Liver (tissue), 9 donors: ENCODE data around the gene HLCS. TPM values are rescaled to one million over a fixed set of nuclear protein-coding genes. Genes with fewer than 3 reads are reported as not detected.

Experiments used
- DNase-seq: peaks from one replicate; pipeline ENCODE4 v3.0.0-alpha.2; 2017; ENCODE audit warnings: low spot score
- H3K27ac ChIP-seq, 2 donors: one replicate each; pipeline ENCODE4 v1.7.0; 2013; ENCODE audit warnings: inconsistent platforms in 2 of 2, low read length in 2 of 2, control low read depth in 1 of 2, low read depth in 1 of 2, mild to moderate bottlenecking in 1 of 2
- H3K27me3 ChIP-seq, 4 donors: one replicate each; pipeline versions ENCODE4 v1.6.1 to v1.7.0; 2013; ENCODE audit warnings: low read length in 3 of 4, inconsistent platforms in 1 of 4, mild to moderate bottlenecking in 1 of 4, moderate library complexity in 1 of 4; ENCODE audit not compliant: control insufficient read depth in 4 of 4, insufficient read depth in 4 of 4
- H3K36me3 ChIP-seq, 4 donors: one replicate each; pipeline versions ENCODE4 v1.6.1 to v1.7.0; 2013; ENCODE audit warnings: low read length in 3 of 4, mild to moderate bottlenecking in 3 of 4, low read depth in 1 of 4, moderate library complexity in 1 of 4; ENCODE audit not compliant: control insufficient read depth in 4 of 4, insufficient read depth in 3 of 4
- H3K4me1 ChIP-seq, 4 donors: one replicate each; pipeline versions ENCODE4 v1.6.1 to v1.7.0; 2013; ENCODE audit warnings: low read length in 3 of 4, mild to moderate bottlenecking in 3 of 4, moderate library complexity in 1 of 4; ENCODE audit not compliant: control insufficient read depth in 4 of 4, insufficient read depth in 4 of 4
- H3K4me3 ChIP-seq, 3 donors: one replicate each; pipeline versions ENCODE4 v1.6.1 to v1.7.0; 2013; ENCODE audit warnings: low read length in 3 of 3, control low read depth in 1 of 3, low read depth in 1 of 3, mild to moderate bottlenecking in 1 of 3
- H3K9ac ChIP-seq, 2 donors: one replicate each; pipeline ENCODE4 v1.7.0; 2013; ENCODE audit warnings: low read length in 2 of 2, mild to moderate bottlenecking in 2 of 2, moderate library complexity in 2 of 2, control low read depth in 1 of 2, low read depth in 1 of 2
- H3K9me3 ChIP-seq, 4 donors: one replicate each; pipeline versions ENCODE4 v1.6.1 to v1.7.0; 2013; ENCODE audit warnings: low read length in 3 of 4; ENCODE audit not compliant: control insufficient read depth in 4 of 4
- CTCF ChIP-seq: fragments of 150-350 bp; IDR thresholded peaks from 2 replicates; pipeline ENCODE4 v1.5.1; 2017; ENCODE audit warnings: improper control_type of control experiment, low read depth, low read length; ENCODE audit not compliant: missing input control
- FOXA1 ChIP-seq: IDR thresholded peaks from 2 replicates; pipeline ENCODE4 v1.6.1; 2016; ENCODE audit warnings: antibody characterized with exemption
- FOXA2 ChIP-seq: IDR thresholded peaks from 2 replicates; pipeline ENCODE4 v1.6.1; 2016; ENCODE audit warnings: antibody characterized with exemption
- GABPA ChIP-seq, 2 donors: IDR thresholded peaks in 1 of 2; conservative IDR thresholded peaks in 1 of 2; 2 replicates each; pipeline ENCODE4 v1.6.1; 2016; ENCODE audit warnings: antibody characterized with exemption in 2 of 2, mild to moderate bottlenecking in 1 of 2, moderate library complexity in 1 of 2
- HNF4G ChIP-seq: IDR thresholded peaks from 2 replicates; pipeline ENCODE4 v1.6.1; 2016; ENCODE audit warnings: antibody characterized with exemption
- NR2F2 ChIP-seq: IDR thresholded peaks from 2 replicates; pipeline ENCODE4 v1.6.1; 2016; ENCODE audit warnings: antibody characterized with exemption
- RAD21 ChIP-seq, 2 donors: IDR thresholded peaks; 2 replicates each; pipeline ENCODE4 v1.6.1; 2016; ENCODE audit warnings: antibody characterized with exemption in 2 of 2, mild to moderate bottlenecking in 2 of 2
- RXRA ChIP-seq, 2 donors: IDR thresholded peaks; 2 replicates each; pipeline ENCODE4 v1.6.1; 2017 to 2018; ENCODE audit warnings: antibody characterized with exemption in 2 of 2, mild to moderate bottlenecking in 1 of 2
- TAF1 ChIP-seq: conservative IDR thresholded peaks from 2 replicates; pipeline ENCODE4 v1.6.1; 2016; ENCODE audit warnings: antibody characterized with exemption, mild to moderate bottlenecking
- YY1 ChIP-seq: IDR thresholded peaks from 2 replicates; pipeline ENCODE4 v1.6.1; 2016; ENCODE audit warnings: antibody characterized with exemption, mild to moderate bottlenecking
- WGBS: extraction: QIAGEN DNeasy Blood & Tissue Kit; methylation state at CpG from one replicate; pipeline ENCODE4 v1.1.7; 2013; 5-methylcytosine and 5-hydroxymethylcytosine counted together
- polyA plus RNA-seq, 2 donors: library from polyadenylated mRNA; stranded (reverse) in 1 of 2; unstranded in 1 of 2; fragments of 200-250 nt in 1 of 2; fragments of >200 nt in 1 of 2; fragmentation: Nextera tagmentation in 1 of 2; extraction: Ambion mirVana in 1 of 2; gene quantifications; one replicate each; pipeline versions ENCODE4 v1.2.1 to v1.2.3, GENCODE V29; 2013 to 2015
- total RNA-seq, 2 donors: library from RNA; depleted of rRNA; stranded (reverse); fragments of >200 nt; gene quantifications; one replicate each; pipeline ENCODE4 v1.2.3, GENCODE V29; 2014
- TF ChIP-seq, protein P1 (sequence below): IDR thresholded peaks from 2 replicates; pipeline ENCODE4 v1.6.1; 2016; ENCODE audit warnings: antibody characterized with exemption
- TF ChIP-seq, protein P2 (sequence below): IDR thresholded peaks from 2 replicates; pipeline ENCODE4 v1.6.1; 2016; ENCODE audit warnings: antibody characterized with exemption
- donor health status: healthy.
- donor health status: healthy.
- donor health status: healthy.
- donor health status: healthy.
- donor health status: healthy.

The HLCS gene
- total and polyA plus RNA-seq, 4 donors: 6.6 to 22.5 (median 8.3) TPM

- TF ChIP-seq CTCF: no peak
- TF ChIP-seq, protein P1, sequence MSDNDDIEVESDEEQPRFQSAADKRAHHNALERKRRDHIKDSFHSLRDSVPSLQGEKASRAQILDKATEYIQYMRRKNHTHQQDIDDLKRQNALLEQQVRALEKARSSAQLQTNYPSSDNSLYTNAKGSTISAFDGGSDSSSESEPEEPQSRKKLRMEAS: no peak
Observed at GRCh38 chr21:36813052-36813451, 153.4 kb downstream of the HLCS start (continued).

GRCh38 chr21:36811762-36812161 is 154.7 kb downstream of the HLCS start:
- 95% methylated on average over 7 of the region's 7 CpGs for WGBS
- Histone ChIP-seq H3K27me3 (no peaks in the 10 kb centered on the region), H3K4me3 (no peak overlapping the region), H3K9me3 (no peaks in the 10 kb centered on the region), H3K36me3 (peaks cover 0 to 1% (median 0%) of the 10 kb centered on the region in 4 donors), H3K4me1 (no peaks in the 10 kb centered on the region), H3K27ac (no peak overlapping the region), H3K9ac (no peak overlapping the region)
- no peak for DNase-seq
- TF ChIP-seq YY1: no peak
- TF ChIP-seq HNF4G: no peak
- TF ChIP-seq TAF1: no peak
- no peak for TF ChIP-seq GABPA (IDR thresholded peaks at IDR 0.05 in 1 of 2, conservative IDR thresholded peaks at IDR 0.05 in 1 of 2)
- no peak for TF ChIP-seq NR2F2
- TF ChIP-seq, protein P2, sequence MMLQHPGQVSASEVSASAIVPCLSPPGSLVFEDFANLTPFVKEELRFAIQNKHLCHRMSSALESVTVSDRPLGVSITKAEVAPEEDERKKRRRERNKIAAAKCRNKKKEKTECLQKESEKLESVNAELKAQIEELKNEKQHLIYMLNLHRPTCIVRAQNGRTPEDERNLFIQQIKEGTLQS: no peak

DNA sequence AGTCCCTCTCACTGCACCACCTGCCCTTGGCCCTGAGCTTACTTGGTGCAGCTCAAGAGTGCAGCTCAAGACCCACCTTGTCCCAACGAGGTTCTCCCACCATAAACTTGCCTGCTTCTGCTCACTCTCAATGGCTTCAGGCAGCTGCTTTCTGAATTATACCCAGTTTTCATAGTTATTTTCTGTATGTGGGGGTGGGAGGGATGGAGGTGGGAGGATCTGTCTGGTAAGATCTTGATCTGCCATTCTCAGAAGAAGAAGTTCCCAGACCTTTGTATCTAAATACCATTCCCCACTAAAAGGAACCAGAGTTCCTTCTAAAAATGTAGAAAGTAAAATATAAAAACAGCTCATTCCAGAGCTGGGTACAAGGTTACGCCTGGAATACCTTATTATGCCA is 156.0 kb downstream of the HLCS start:
- Histone ChIP-seq H3K27ac (no peak overlapping the region), H3K4me1 (no peaks in the 10 kb centered on the region), H3K36me3 (no peaks in the 10 kb centered on the region), H3K4me3 (no peak overlapping the region), H3K9ac (no peak overlapping the region), H3K9me3 (no peaks in the 10 kb centered on the region), H3K27me3 (no peaks in the 10 kb centered on the region)
- no peak for DNase-seq
- no peak for TF ChIP-seq CTCF
- TF ChIP-seq FOXA1: no peak
- TF ChIP-seq, protein P2: no peak
- TF ChIP-seq FOXA2: no peak
- no peak for TF ChIP-seq HNF4G
- TF ChIP-seq RXRA (IDR thresholded peaks at IDR 0.05): no peak
- no peak for TF ChIP-seq GABPA (IDR thresholded peaks at IDR 0.05 in 1 of 2, conservative IDR thresholded peaks at IDR 0.05 in 1 of 2)
- TF ChIP-seq RAD21 (IDR thresholded peaks at IDR 0.05): no peak
- no peak for TF ChIP-seq NR2F2
- 96% methylated on average over 2 of the region's 2 CpGs for WGBS
